ENCODE data around the gene ANTKMT.

Gene ANTKMT

DNA sequence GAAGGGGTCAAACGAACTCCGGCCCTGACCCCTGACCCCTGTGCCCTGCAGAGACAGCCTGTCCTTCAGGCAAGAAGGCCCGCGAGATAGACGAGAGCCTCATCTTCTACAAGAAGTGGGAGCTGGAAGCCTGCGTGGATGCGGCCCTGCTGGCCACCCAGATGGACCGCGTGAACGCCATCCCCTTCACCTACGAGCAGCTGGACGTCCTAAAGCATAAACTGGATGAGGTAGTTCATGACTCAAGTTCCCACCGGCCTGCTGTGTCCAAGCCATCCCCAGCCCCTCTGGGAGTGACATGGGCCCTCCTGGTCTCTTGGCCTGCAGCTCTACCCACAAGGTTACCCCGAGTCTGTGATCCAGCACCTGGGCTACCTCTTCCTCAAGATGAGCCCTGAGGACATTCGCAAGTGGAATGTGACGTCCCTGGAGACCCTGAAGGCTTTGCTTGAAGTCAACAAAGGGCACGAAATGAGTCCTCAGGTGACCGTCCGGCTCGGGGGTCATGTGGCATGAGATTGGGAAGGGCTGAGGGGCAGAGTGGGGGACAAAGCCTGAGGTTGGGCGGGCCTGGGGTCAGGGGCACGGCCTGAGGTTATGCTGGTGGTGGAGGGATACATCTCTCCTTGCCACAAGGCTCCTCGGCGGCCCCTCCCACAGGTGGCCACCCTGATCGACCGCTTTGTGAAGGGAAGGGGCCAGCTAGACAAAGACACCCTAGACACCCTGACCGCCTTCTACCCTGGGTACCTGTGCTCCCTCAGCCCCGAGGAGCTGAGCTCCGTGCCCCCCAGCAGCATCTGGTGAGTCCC lies 45.3 kb downstream of the ANTKMT start:
- DNase-seq, result no peak

DNA sequence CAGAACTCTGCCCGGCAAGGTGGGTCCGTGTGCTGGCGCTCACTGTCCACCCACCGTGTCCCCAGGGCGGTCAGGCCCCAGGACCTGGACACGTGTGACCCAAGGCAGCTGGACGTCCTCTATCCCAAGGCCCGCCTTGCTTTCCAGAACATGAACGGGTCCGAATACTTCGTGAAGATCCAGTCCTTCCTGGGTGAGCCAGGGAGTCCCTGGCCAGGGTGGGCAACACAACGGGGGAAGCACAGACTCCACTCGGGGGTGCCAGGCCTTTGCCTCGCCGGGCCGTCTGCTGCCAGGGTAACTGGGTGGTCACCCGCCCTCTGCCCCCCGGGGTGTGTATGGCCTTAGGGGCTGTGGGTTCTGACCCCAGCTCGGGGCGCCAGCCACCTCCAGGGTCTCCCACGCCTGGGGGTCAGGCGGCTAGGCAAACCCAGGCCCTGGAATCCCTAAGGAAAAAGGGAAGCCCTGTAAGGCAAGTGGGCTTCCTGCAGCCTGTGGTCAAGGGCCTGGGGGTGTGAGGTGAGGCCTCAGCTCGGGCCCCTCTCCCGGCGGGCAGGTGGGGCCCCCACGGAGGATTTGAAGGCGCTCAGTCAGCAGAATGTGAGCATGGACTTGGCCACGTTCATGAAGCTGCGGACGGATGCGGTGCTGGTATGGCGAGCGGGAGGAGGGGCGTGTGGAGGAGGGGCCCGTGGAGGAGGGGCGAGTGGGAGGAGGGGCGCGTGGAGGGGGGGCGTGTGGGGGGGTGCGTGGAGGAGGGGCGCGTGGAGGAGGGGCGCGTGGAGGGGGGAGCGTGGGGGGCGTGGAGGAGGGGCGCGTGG lies 46.1 kb downstream of the ANTKMT start:
- no peak for DNase-seq

DNA sequence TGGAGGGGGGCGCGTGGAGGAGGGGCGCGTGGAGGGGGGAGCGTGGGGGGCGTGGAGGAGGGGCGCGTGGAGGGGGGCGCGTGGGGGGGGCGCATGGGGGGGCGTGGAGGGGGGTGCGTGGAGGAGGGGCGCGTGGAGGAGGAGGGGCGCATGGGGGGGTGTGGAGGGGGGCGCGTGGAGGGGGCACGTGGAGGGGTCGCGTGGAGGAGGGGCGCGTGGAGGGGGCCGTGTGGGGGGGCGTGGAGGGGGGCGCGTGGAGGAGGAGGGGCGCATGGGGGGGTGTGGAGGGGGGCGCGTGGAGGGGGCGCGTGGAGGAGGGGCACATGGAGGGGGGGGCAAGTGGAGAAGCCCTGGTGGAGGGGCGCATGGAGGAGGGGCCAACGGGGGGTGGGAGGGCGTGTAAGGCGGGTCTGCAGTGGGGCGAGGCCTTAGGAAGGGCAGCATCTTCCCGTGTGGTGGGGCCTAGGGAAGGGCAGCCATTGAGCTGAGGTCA lies 46.8 kb downstream of the ANTKMT start:
- DNase-seq, result no peak

DNA sequence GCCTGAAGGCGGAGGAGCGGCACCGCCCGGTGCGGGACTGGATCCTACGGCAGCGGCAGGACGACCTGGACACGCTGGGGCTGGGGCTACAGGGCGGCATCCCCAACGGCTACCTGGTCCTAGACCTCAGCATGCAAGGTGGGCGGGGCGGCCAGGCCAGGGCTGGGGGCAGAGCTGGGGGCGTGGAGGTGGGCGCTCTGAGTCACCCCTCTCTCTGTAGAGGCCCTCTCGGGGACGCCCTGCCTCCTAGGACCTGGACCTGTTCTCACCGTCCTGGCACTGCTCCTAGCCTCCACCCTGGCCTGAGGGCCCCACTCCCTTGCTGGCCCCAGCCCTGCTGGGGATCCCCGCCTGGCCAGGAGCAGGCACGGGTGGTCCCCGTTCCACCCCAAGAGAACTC lies 47.5 kb downstream of the ANTKMT start:
- no peak for DNase-seq

DNA sequence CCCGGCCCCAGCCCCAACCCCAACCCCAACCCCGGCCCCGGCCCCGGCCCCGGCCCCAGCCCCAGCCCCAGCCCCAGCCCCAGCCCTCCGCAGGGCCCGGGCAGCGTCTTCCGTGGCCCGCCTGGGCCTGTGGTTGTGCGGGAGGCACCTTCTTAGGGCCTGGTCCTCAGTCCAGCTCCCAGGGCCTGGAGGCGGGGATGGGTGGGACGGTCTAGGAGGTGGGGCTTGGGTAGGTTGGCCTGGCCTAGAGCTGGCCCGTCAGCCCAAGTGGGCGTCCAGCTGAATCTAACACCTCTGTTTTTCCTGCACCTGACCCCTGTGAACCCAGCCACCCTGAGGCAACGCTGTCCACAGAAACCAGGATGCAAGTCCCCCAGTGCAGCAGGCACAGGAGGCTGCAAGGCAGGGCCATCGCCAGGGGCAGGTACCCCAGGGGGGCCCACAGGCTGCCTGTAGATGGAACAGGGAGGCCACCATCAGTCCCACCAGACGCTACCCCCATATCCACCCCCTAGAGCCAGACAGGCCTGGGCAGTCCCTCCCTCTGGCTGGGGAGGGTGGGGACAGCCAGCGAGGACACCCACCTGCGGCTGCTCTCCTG lies 48.3 kb downstream of the ANTKMT start:
- no peak for DNase-seq

DNA sequence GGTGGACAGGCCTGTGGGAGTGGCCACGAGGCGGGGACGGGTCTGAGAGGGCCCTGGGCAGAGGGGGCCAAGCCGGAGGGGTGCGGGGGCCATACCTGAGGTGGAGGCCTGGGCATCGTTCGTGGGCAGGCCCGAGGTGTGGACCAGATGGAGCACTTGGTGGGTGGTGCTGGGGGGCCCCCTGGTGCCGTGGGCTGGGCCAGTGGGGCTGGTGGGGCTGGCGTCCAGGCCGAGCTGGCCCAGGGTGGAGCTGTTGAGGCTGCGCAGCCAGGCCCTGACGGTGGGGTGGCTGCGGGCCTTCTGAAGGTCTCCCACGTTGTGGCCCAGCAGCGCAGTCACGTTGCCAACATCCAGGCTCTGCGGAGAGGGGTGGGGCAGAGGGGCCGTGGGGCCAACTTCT lies 49.0 kb downstream of the ANTKMT start:
- no peak for DNase-seq

DNA sequence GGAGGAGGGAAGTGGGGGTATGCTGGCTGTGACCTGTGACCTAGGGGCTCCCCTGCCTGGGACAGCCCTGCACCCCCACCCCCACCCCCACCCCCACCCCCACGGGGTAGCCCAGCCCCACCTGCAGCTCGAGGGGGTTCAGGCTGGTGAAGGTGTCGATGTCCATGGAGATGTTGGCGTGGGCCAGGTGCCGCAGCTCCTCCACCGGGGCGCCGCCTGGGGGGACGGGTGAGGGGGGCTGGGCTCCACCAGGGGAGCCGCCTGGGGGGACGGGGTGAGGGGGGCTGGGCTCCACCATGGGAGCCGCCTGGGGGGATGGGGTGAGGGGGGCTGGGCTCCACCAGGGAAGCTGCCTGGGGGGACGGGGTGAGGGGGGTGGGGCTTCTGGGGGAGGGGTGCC lies 49.5 kb downstream of the ANTKMT start:
- DNase-seq, result no peak
